Placental epithelial cell (primary cell): ENCODE data around the gene CRYGN. TPM values are rescaled to one million over a fixed set of nuclear protein-coding genes. Genes with fewer than 3 reads are reported as not detected.

Experiments used
- small RNA-seq: library from RNA; depleted of rRNA; stranded (forward); fragments of <200 nt; gene quantifications from one replicate; pipeline ENCODE3, GENCODE V24; 2012
- total RNA-seq: library from RNA; depleted of rRNA; stranded (reverse); fragments of >200 nt; gene quantifications from 2 replicates; pipeline ENCODE4 v1.2.3, GENCODE V29; 2012

CRYGN gene
- total RNA-seq, result not detected in 2 replicates

GRCh38 chr7:151439855-151440798 lies at the start of gene CRYGN:
Gene CRYGN, minus strand, starts transcription at chr7:151440141. Its CDS starts 224 bp downstream, at chr7:151439917.

GRCh38 chr7:151409667-151410404 lies 30.1 kb downstream of the CRYGN start, which contains the start of gene WDR86:
Gene WDR86, minus strand, starts transcription at chr7:151410038. Its CDS starts 449 bp downstream, at chr7:151409589.

Small RNA genes within 50 kb of the gene (small RNA-seq; reads per million reads assigned to genes)
- gene MIR3907 (not detected), gene RN7SL76P (not detected)

Other genes with a start within 250 kb of the CRYGN start
- not detected in 2 replicates for gene H2BK1, start 229.7 kb downstream of the CRYGN start, total RNA-seq
- 22.4 and 43.6 TPM in 2 replicates for gene ABCF2, start 212.9 kb downstream of the CRYGN start, total RNA-seq
- 94.6 and 107 TPM in 2 replicates for gene CHPF2, start 207.7 kb downstream of the CRYGN start, total RNA-seq
- gene SMARCD3, start 191.4 kb downstream of the CRYGN start, total RNA-seq, result 14.7 and 16.1 TPM in 2 replicates
- gene NUB1, start 98.3 kb downstream of the CRYGN start, total RNA-seq, result 33.4 and 38.8 TPM in 2 replicates
- gene WDR86, start 30.1 kb downstream of the CRYGN start, total RNA-seq, result 13.7 TPM in 1 of 2 replicates, not detected in the other
- gene RHEB, start 79.8 kb upstream of the CRYGN start, total RNA-seq, result 31.4 and 43.4 TPM in 2 replicates